MM.1S (cell line): ENCODE measurements around the gene USP49.

Experiments used
- DNase-seq: peaks from one replicate; pipeline ENCODE4 v3.0.0-alpha.2; 2015
- H2AFZ ChIP-seq: fragments of 300-600 bp; sonication (generic); 2 replicates; pipeline ENCODE4 v1.6.0; 2016; ENCODE audit warnings: antibody characterized with exemption, low read length
- H3F3A ChIP-seq: fragments of 300-600 bp; sonication (generic); 2 replicates; pipeline ENCODE4 v1.6.1; 2016; ENCODE audit warnings: mild to moderate bottlenecking, antibody characterized with exemption, low read length, moderate library complexity, mixed read lengths; ENCODE audit not compliant: insufficient read depth
- H3K27ac ChIP-seq: fragments of 300-600 bp; sonication (generic); 2 replicates; pipeline ENCODE4 v1.5.1; 2016; ENCODE audit warnings: mild to moderate bottlenecking, low read length
- H3K27me3 ChIP-seq: fragments of 300-600 bp; sonication (generic); replicated peaks from 2 replicates; pipeline ENCODE4 v1.6.0; 2016; ENCODE audit warnings: low read length; ENCODE audit not compliant: insufficient read depth
- H3K36me3 ChIP-seq: fragments of 300-600 bp; sonication (generic); replicated peaks from 2 replicates; pipeline ENCODE4 v1.6.1; 2016; ENCODE audit warnings: mild to moderate bottlenecking, low read length, mixed read lengths; ENCODE audit not compliant: insufficient read depth
- H3K4me1 ChIP-seq: fragments of 300-600 bp; sonication (generic); 2 replicates; pipeline ENCODE4 v1.6.1; 2016; ENCODE audit warnings: low read length, mixed read lengths
- H3K4me2 ChIP-seq: fragments of 300-600 bp; sonication (generic); 2 replicates; pipeline ENCODE4 v1.6.0; 2016; ENCODE audit warnings: low read depth, low read length
- H3K4me3 ChIP-seq: fragments of 300-600 bp; sonication (generic); 2 replicates; pipeline ENCODE4 v1.5.1; 2016; ENCODE audit warnings: low read length, mixed read lengths
- H3K79me2 ChIP-seq: fragments of 300-600 bp; sonication (generic); 2 replicates; pipeline ENCODE4 v1.6.1; 2016; ENCODE audit warnings: mixed run types, low read length, mixed read lengths
- H3K9ac ChIP-seq: fragments of 300-600 bp; sonication (generic); 2 replicates; pipeline ENCODE4 v1.6.1; 2016; ENCODE audit warnings: low read length, mixed read lengths
- H3K9me2 ChIP-seq: fragments of 300-600 bp; sonication (generic); replicated peaks from 2 replicates; pipeline ENCODE4 v1.6.1; 2016; ENCODE audit warnings: mild to moderate bottlenecking, low read length, mixed read lengths; ENCODE audit not compliant: insufficient read depth
- H3K9me3 ChIP-seq: fragments of 300-600 bp; sonication (generic); replicated peaks from 2 replicates; pipeline ENCODE4 v1.6.1; 2016; ENCODE audit warnings: mild to moderate bottlenecking, low read length, mixed read lengths; ENCODE audit not compliant: insufficient read depth
- H4K20me1 ChIP-seq: fragments of 300-600 bp; sonication (generic); 2 replicates; pipeline ENCODE4 v1.6.1; 2016; ENCODE audit warnings: mild to moderate bottlenecking, low read length, moderate library complexity, mixed read lengths; ENCODE audit not compliant: insufficient read depth
- EZH2 ChIP-seq: fragments of 300-600 bp; sonication (generic); optimal IDR thresholded peaks from 2 replicates; pipeline ENCODE3; 2017; ENCODE audit warnings: low read depth, mild to moderate bottlenecking, antibody characterized with exemption, low read length, mixed read lengths
- EZH2phosphoT487 ChIP-seq: fragments of 300-600 bp; sonication (generic); IDR thresholded peaks from 2 replicates; pipeline ENCODE4 v1.6.1; 2018; ENCODE audit warnings: antibody characterized with exemption, low read length
- TF ChIP-seq, protein P1 (sequence below): fragments of 300-600 bp; sonication (generic); IDR thresholded peaks from 2 replicates; pipeline ENCODE4 v1.5.1; 2016; ENCODE audit warnings: antibody characterized with exemption, low read length, mixed read lengths

USP49 gene

GRCh38 chr6:41763470-41763869 is 131.7 kb downstream of the USP49 start:
- no peaks in the 10 kb centered on the region for H3K9me2 ChIP-seq

GRCh38 chr6:41759905-41760579 is 135.1 kb downstream of the USP49 start:
- Histone ChIP-seq H3K27me3 (0 out of 2 replicates have a peak, but pooled peaks cover 3% of the 10 kb centered on the region), H4K20me1 (no peaks in the 10 kb centered on the region), H3F3A (no peaks in the 10 kb centered on the region), H3K9me3 (no peaks in the 10 kb centered on the region), H3K4me2 (no peak overlapping the region), H3K4me3 (no peak overlapping the region), H2AFZ (no peak overlapping the region), H3K9me2 (no peaks in the 10 kb centered on the region), H3K27ac (no peak overlapping the region), H3K36me3 (no peaks in the 10 kb centered on the region), H3K9ac (no peak overlapping the region), H3K4me1 (no peaks in the 10 kb centered on the region), H3K79me2 (no peaks in the 10 kb centered on the region)
- TF ChIP-seq, protein P1, sequence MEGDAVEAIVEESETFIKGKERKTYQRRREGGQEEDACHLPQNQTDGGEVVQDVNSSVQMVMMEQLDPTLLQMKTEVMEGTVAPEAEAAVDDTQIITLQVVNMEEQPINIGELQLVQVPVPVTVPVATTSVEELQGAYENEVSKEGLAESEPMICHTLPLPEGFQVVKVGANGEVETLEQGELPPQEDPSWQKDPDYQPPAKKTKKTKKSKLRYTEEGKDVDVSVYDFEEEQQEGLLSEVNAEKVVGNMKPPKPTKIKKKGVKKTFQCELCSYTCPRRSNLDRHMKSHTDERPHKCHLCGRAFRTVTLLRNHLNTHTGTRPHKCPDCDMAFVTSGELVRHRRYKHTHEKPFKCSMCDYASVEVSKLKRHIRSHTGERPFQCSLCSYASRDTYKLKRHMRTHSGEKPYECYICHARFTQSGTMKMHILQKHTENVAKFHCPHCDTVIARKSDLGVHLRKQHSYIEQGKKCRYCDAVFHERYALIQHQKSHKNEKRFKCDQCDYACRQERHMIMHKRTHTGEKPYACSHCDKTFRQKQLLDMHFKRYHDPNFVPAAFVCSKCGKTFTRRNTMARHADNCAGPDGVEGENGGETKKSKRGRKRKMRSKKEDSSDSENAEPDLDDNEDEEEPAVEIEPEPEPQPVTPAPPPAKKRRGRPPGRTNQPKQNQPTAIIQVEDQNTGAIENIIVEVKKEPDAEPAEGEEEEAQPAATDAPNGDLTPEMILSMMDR = no peak
- TF ChIP-seq EZH2 (no peak), EZH2phosphoT487 (no peak)
- DNase-seq = no peak

More at GRCh38 chr6:41763470-41763869, 131.7 kb downstream of the USP49 start:
- Histone ChIP-seq H3K4me1 (peaks cover 5% of the 10 kb centered on the region; the same call in 1 of the 2 replicates), H3K9me3 (no peaks in the 10 kb centered on the region), H3K4me2 (no peak overlapping the region), H3K4me3 (no peak overlapping the region), H3K27me3 (0 out of 2 replicates have a peak, but pooled peaks cover 3% of the 10 kb centered on the region), H3K36me3 (no peaks in the 10 kb centered on the region), H2AFZ (no peak overlapping the region), H4K20me1 (no peaks in the 10 kb centered on the region), H3K79me2 (no peaks in the 10 kb centered on the region), H3F3A (no peaks in the 10 kb centered on the region), H3K27ac (no peak overlapping the region), H3K9ac (no peak overlapping the region)
- TF ChIP-seq EZH2 (no peak), EZH2phosphoT487 (no peak)
- TF ChIP-seq, protein P1 = no peak
- DNase-seq = no peak

- Histone ChIP-seq H3K4me2 (no peak overlapping the region), H2AFZ (no peak overlapping the region), H4K20me1 (no peaks in the 10 kb centered on the region), H3K27me3 (0 out of 2 replicates have a peak, but pooled peaks cover 3% of the 10 kb centered on the region), H3K9me3 (no peaks in the 10 kb centered on the region), H3K4me3 (no peak overlapping the region), H3K4me1 (no peaks in the 10 kb centered on the region), H3K27ac (no peak overlapping the region), H3K79me2 (no peaks in the 10 kb centered on the region), H3F3A (no peaks in the 10 kb centered on the region), H3K36me3 (no peaks in the 10 kb centered on the region), H3K9me2 (no peaks in the 10 kb centered on the region), H3K9ac (no peak overlapping the region)
- DNase-seq = no peak
- TF ChIP-seq, protein P1 = no peak
- TF ChIP-seq EZH2 = no peak
- TF ChIP-seq EZH2phosphoT487 = no peak
Measured at GRCh38 chr6:41759106-41759904, 135.9 kb downstream of the USP49 start.
